ENCODE data around the gene ADARB1. TPM values are rescaled to one million over a fixed set of nuclear protein-coding genes. Genes with fewer than 3 reads are reported as not detected.

The ADARB1 gene
- total RNA-seq, 1 donor from 2014 or later = 25.8 TPM

DNA sequence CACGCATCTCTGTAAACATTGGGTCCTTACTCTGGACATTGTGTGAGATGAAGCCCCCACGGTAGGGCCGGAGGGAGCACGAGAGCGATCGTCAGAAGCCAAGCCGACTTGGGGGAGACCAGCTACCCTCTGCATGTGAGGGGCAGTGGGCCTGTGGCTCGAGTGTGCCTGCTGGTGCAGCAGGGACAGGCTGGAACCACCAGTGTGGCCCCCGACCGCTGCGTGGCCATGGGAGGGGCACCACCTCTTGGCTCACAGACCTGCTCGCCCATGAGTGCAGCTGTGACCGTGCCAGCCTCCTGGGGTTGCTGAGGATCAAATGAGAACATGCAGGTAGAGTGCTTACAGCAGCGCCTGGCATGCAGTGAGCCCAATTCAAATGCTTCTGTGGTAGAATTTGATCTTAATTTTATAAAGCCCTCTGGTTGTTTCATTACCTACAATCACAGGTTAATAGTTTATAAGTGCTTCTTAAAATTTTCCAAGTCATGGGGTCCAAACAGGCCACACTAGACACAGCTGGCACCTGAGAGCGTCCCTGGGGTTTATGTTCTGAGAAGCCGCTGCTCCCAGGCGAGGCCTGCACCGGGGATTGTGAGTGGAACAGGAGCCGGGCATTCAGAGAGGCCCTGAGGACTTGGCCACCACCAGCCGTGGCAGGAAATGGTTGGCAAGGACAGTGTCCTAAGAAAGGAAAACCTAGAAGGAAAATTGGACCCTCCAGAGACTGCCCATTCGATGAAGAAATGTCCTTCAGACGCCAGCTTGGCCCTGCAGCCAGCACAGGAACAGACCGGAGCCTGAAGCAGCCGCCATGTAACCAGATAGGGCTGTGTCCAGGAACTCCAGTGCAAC, 22.6 kb upstream of the ADARB1 start:
- FAIRE-seq = no peak
- no peak for DNase-seq (ENCODE audit: low read depth)
- peaks cover 6% of the 10 kb centered on the region for H3K4me1 Mint-ChIP-seq (ENCODE audit: low read depth, unreplicated experiment)

DNA sequence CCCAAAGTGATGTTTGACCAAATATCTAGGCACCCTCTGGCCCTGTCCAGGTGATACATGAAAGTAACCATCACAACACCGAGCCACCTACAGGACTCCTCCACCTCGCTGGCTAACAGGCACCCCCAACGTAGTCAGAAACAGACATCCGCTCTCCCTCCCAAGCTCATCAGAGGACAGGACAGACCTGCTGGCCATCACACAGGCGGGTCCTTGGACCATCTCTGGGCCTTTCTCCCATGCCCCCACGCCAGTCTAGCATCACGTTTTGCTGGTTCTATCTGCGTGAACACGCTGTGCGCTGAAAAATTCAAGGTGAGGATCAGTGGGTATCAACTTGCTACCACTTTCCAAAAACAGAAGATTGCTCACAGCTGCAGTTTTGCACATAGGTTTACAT, 21.4 kb upstream of the ADARB1 start:
- peaks cover 10% of the 10 kb centered on the region for H3K4me1 ChIP-seq (ENCODE audit: insufficient read depth, low read length)
- TF ChIP-seq EZH2 (IDR thresholded peaks at IDR 0.05; ENCODE audit: insufficient read depth, low read length) = no peak
- TF ChIP-seq, protein P1, sequence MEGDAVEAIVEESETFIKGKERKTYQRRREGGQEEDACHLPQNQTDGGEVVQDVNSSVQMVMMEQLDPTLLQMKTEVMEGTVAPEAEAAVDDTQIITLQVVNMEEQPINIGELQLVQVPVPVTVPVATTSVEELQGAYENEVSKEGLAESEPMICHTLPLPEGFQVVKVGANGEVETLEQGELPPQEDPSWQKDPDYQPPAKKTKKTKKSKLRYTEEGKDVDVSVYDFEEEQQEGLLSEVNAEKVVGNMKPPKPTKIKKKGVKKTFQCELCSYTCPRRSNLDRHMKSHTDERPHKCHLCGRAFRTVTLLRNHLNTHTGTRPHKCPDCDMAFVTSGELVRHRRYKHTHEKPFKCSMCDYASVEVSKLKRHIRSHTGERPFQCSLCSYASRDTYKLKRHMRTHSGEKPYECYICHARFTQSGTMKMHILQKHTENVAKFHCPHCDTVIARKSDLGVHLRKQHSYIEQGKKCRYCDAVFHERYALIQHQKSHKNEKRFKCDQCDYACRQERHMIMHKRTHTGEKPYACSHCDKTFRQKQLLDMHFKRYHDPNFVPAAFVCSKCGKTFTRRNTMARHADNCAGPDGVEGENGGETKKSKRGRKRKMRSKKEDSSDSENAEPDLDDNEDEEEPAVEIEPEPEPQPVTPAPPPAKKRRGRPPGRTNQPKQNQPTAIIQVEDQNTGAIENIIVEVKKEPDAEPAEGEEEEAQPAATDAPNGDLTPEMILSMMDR (IDR thresholded peaks at IDR 0.05; ENCODE audit: insufficient read depth, low read depth, low read length) = no peak
- peaks cover 45% of the 10 kb centered on the region for H3K27me3 Mint-ChIP-seq (ENCODE audit: low read depth, unreplicated experiment)
- DNase-seq (ENCODE audit: low read depth) (no peak), FAIRE-seq (no peak)
- H3K9ac ChIP-seq (ENCODE audit: low read length) = no peak overlapping the region
- H3K79me2 ChIP-seq (ENCODE audit: insufficient read depth, low read length) = no peaks in the 10 kb centered on the region
- no peak overlapping the region for H2AFZ ChIP-seq (ENCODE audit: low read depth, low read length)
- H4K20me1 ChIP-seq (ENCODE audit: insufficient read depth, low read length) = no peaks in the 10 kb centered on the region
- no peak overlapping the region for H3K4me2 ChIP-seq (ENCODE audit: low read length)
- no peak overlapping the region for H3K27ac ChIP-seq (ENCODE audit: low read depth, low read length)
- H3K4me3 Mint-ChIP-seq (ENCODE audit: unreplicated experiment) = no peak overlapping the region
- peaks cover 5% of the 10 kb centered on the region for H3K27me3 ChIP-seq (ENCODE audit: insufficient read depth, low read length)
- no peak overlapping the region for H3K4me3 ChIP-seq (ENCODE audit: insufficient read depth, low read depth, low read length)
- H3K9me3 ChIP-seq (ENCODE audit: insufficient read depth, low read depth, low read length) = no peaks in the 10 kb centered on the region
- H3K4me1 Mint-ChIP-seq (ENCODE audit: low read depth, unreplicated experiment) = peaks cover 6% of the 10 kb centered on the region
- H3K9me3 Mint-ChIP-seq (ENCODE audit: unreplicated experiment) = peaks cover 4% of the 10 kb centered on the region
- H3K36me3 Mint-ChIP-seq (ENCODE audit: low read depth, unreplicated experiment) = peaks cover 2% of the 10 kb centered on the region
- H3K27ac Mint-ChIP-seq (ENCODE audit: unreplicated experiment) = no peak overlapping the region
- no peaks in the 10 kb centered on the region for H3K36me3 ChIP-seq (ENCODE audit: insufficient read depth, low read length)

More for the DNA sequence above, 22.6 kb upstream of the ADARB1 start:
- H4K20me1 ChIP-seq (ENCODE audit: insufficient read depth, low read length) = no peaks in the 10 kb centered on the region
- Mint-ChIP-seq H3K4me3 (ENCODE audit: unreplicated experiment) (no peak overlapping the region), H3K9me3 (ENCODE audit: unreplicated experiment) (peaks cover 11% of the 10 kb centered on the region), H3K27ac (ENCODE audit: unreplicated experiment) (no peak overlapping the region), H3K36me3 (ENCODE audit: low read depth, unreplicated experiment) (peaks cover 5% of the 10 kb centered on the region), H3K27me3 (ENCODE audit: low read depth, unreplicated experiment) (peaks cover 37% of the 10 kb centered on the region)
- no peaks in the 10 kb centered on the region for H3K36me3 ChIP-seq (ENCODE audit: insufficient read depth, low read length)
- H3K4me3 ChIP-seq (ENCODE audit: insufficient read depth, low read depth, low read length) = no peak overlapping the region
- peak overlapping the region; percentile 45 for H3K27ac ChIP-seq (ENCODE audit: low read depth, low read length)
- H3K9me3 ChIP-seq (ENCODE audit: insufficient read depth, low read depth, low read length) = no peaks in the 10 kb centered on the region
- H3K79me2 ChIP-seq (ENCODE audit: insufficient read depth, low read length) = no peaks in the 10 kb centered on the region
- peaks cover 5% of the 10 kb centered on the region for H3K27me3 ChIP-seq (ENCODE audit: insufficient read depth, low read length)
- H3K4me2 ChIP-seq (ENCODE audit: low read length) = peak overlapping the region; percentile 61
- no peak overlapping the region for H2AFZ ChIP-seq (ENCODE audit: low read depth, low read length)
- no peak for TF ChIP-seq EZH2 (IDR thresholded peaks at IDR 0.05; ENCODE audit: insufficient read depth, low read length)
- TF ChIP-seq, protein P1 (IDR thresholded peaks at IDR 0.05; ENCODE audit: insufficient read depth, low read depth, low read length) = no peak
- H3K4me1 ChIP-seq (ENCODE audit: insufficient read depth, low read length) = peaks cover 10% of the 10 kb centered on the region
- peak overlapping the region; percentile 3 for H3K9ac ChIP-seq (ENCODE audit: low read length)

All from astrocyte (in vitro differentiated cells and primary cell).